SK-N-SH (cell line): Measurements from ENCODE around the gene ABHD3. TPM values are rescaled to one million over a fixed set of nuclear protein-coding genes. Genes with fewer than 3 reads are reported as not detected.

ENCODE experiments used
- CTCF ChIA-PET: fragments of 300-600, 350-600 bp; formaldehyde crosslinking; extraction: SDS; loops from one replicate; lab custom pipeline; 2021; lab: Yijun Ruan, JAX
- POLR2A ChIA-PET: fragments of 350-600 bp; sonication (Branson Sonifier 250); formaldehyde crosslinking; extraction: SDS; loops from one replicate; lab custom pipeline; 2020; ENCODE audit warnings: antibody characterized with exemption, inconsistent platforms; lab: Yijun Ruan, JAX
- DNase-seq: peaks from one replicate; pipeline ENCODE4 v3.0.0; 2012
- H2AFZ ChIP-seq: fragments of 200-600 bp; sonication (generic); 2 replicates; pipeline ENCODE4 v1.8.1; 2016; ENCODE audit warnings: antibody characterized with exemption, mild to moderate bottlenecking, low read depth
- H3F3A ChIP-seq: fragments of 200-600 bp; sonication (generic); replicated peaks from 2 replicates; pipeline ENCODE3; 2016; ENCODE audit warnings: antibody characterized with exemption, mild to moderate bottlenecking; ENCODE audit not compliant: insufficient read depth
- H3K27ac ChIP-seq, 2 experiments: fragments of 200-500 bp in 1 of 2; fragments of 200-600 bp in 1 of 2; sonication (Bioruptor generic) in 1 of 2; sonication (generic), shearing (Covaris generic) in 1 of 2; 2 replicates each; pipeline versions ENCODE4 v1.5.1 to v1.6.1; 2014 to 2016; ENCODE audit warnings: low read depth in 2 of 2, inconsistent platforms in 1 of 2, low read length in 1 of 2, mild to moderate bottlenecking in 1 of 2, mixed read lengths in 1 of 2
- H3K27me3 ChIP-seq: fragments of 200-600 bp; sonication (generic), shearing (Covaris generic); 2 replicates; pipeline ENCODE4 v1.6.1; 2016; ENCODE audit warnings: mixed run types; ENCODE audit not compliant: insufficient read depth
- H3K36me3 ChIP-seq, 2 experiments: fragments of 200-500 bp in 1 of 2; fragments of 200-600 bp in 1 of 2; sonication (Bioruptor generic) in 1 of 2; sonication (generic) in 1 of 2; replicated peaks in 1 of 2; 2 replicates each; pipeline versions ENCODE3 to v1.5.1; 2014 to 2016; ENCODE audit warnings: low read length in 1 of 2, mild to moderate bottlenecking in 1 of 2; ENCODE audit not compliant: insufficient read depth in 2 of 2, control insufficient read depth in 1 of 2
- H3K4me1 ChIP-seq, 2 experiments: fragments of 200-500 bp in 1 of 2; fragments of 200-600 bp in 1 of 2; sonication (Bioruptor generic) in 1 of 2; sonication (generic), shearing (Covaris generic) in 1 of 2; 2 replicates each; pipeline versions ENCODE4 v1.5.1 to v1.6.1; 2014 to 2016; ENCODE audit warnings: low read depth in 1 of 2, low read length in 1 of 2, mixed run types in 1 of 2; ENCODE audit not compliant: insufficient read depth in 2 of 2, control insufficient read depth in 1 of 2
- H3K4me2 ChIP-seq: fragments of 200-600 bp; sonication (generic), shearing (Covaris generic); 2 replicates; pipeline ENCODE4 v1.6.1; 2017; ENCODE audit warnings: mixed run types
- H3K4me3 ChIP-seq, 2 experiments: fragments of 200-500 bp in 1 of 2; fragments of 200-600 bp in 1 of 2; sonication (Bioruptor generic) in 1 of 2; sonication (generic), shearing (Covaris generic) in 1 of 2; 2 replicates each; pipeline versions ENCODE4 v1.5.1 to v1.8.1; 2014 to 2016; ENCODE audit warnings: low read depth in 2 of 2, inconsistent platforms in 1 of 2, low read length in 1 of 2, mild to moderate bottlenecking in 1 of 2, mixed read lengths in 1 of 2, moderate library complexity in 1 of 2
- H3K79me2 ChIP-seq: fragments of 200-600 bp; sonication (generic); 2 replicates; pipeline ENCODE4 v1.8.1; 2017; ENCODE audit warnings: mild to moderate bottlenecking; ENCODE audit not compliant: insufficient read depth
- H3K9ac ChIP-seq: fragments of 200-600 bp; sonication (generic); 2 replicates; pipeline ENCODE4 v1.6.1; 2017; ENCODE audit warnings: mixed run types
- H3K9me2 ChIP-seq: fragments of 200-600 bp; sonication (generic); 2 replicates; pipeline ENCODE4 v1.6.1; 2017; ENCODE audit warnings: mixed run types
- H3K9me3 ChIP-seq: fragments of 200-600 bp; sonication (generic); 2 replicates; pipeline ENCODE4 v1.6.1; 2017; ENCODE audit warnings: mixed run types, mild to moderate bottlenecking, moderate library complexity
- H4K20me1 ChIP-seq: fragments of 200-600 bp; sonication (generic); 2 replicates; pipeline ENCODE4 v1.6.1; 2017; ENCODE audit warnings: mild to moderate bottlenecking, mixed run types; ENCODE audit not compliant: insufficient read depth
- CHD2 ChIP-seq: fragments of 150-350 bp; IDR thresholded peaks from 2 replicates; pipeline ENCODE4 v1.6.1; 2018; ENCODE audit warnings: low read length; ENCODE audit not compliant: partially characterized antibody
- EZH2phosphoT487 ChIP-seq: fragments of 200-600 bp; sonication (generic); IDR thresholded peaks from 2 replicates; pipeline ENCODE4 v1.6.1; 2017; ENCODE audit warnings: low read depth, mixed run types, mild to moderate bottlenecking, antibody characterized with exemption, moderate library complexity, borderline replicate concordance
- FOXJ3 ChIP-seq: sonication (generic); formaldehyde crosslinking; IDR thresholded peaks from 2 replicates; pipeline ENCODE4 v1.5.1; 2020; ENCODE audit warnings: mild to moderate bottlenecking, missing genetic modification reagents
- FOXM1 ChIP-seq: IDR thresholded peaks from 2 replicates; pipeline ENCODE4 v1.4.0; 2012; ENCODE audit warnings: low read depth, mild to moderate bottlenecking
- GATA2 ChIP-seq: sonication (generic); formaldehyde crosslinking; IDR thresholded peaks from 2 replicates; pipeline ENCODE4 v1.5.0; 2020; ENCODE audit warnings: mild to moderate bottlenecking, missing genetic modification reagents
- MEF2A ChIP-seq: IDR thresholded peaks from 2 replicates; pipeline ENCODE4 v1.4.0; 2012; ENCODE audit warnings: low read depth, borderline replicate concordance
- NFIC ChIP-seq: IDR thresholded peaks from 2 replicates; pipeline ENCODE4 v1.4.0; 2012; ENCODE audit warnings: borderline replicate concordance
- NRF1 ChIP-seq: IDR thresholded peaks from 2 replicates; pipeline ENCODE4 v1.6.1; 2012; ENCODE audit warnings: low read depth, mild to moderate bottlenecking, low read length
- RAD21 ChIP-seq: IDR thresholded peaks from 2 replicates; pipeline ENCODE4 v1.6.1; 2012; ENCODE audit warnings: mild to moderate bottlenecking, low read length
- RCOR1 ChIP-seq: fragments of 150-350 bp; IDR thresholded peaks from 2 replicates; pipeline ENCODE4 v1.6.1; 2017; ENCODE audit warnings: antibody characterized with exemption, low read length
- RFX5 ChIP-seq: IDR thresholded peaks from 2 replicates; pipeline ENCODE4 v1.6.1; 2012; ENCODE audit warnings: mild to moderate bottlenecking, improper control_type of control experiment, low read length
- RXRA ChIP-seq: IDR thresholded peaks from 2 replicates; pipeline ENCODE4 v1.4.0; 2012; ENCODE audit warnings: low read depth, mild to moderate bottlenecking, borderline replicate concordance
- SMC3 ChIP-seq: IDR thresholded peaks from 2 replicates; pipeline ENCODE4 v1.6.1; 2012; ENCODE audit warnings: low read depth, low read length, improper control_type of control experiment
- TEAD4 ChIP-seq: IDR thresholded peaks from 2 replicates; pipeline ENCODE4 v1.4.0; 2012; ENCODE audit warnings: mild to moderate bottlenecking, borderline replicate concordance; ENCODE audit not compliant: insufficient read depth
- YY1 ChIP-seq: IDR thresholded peaks from 2 replicates; pipeline ENCODE4 v1.4.0; 2012; ENCODE audit warnings: low read depth, mild to moderate bottlenecking
- WGBS: methylation state at CpG from one replicate; pipeline ENCODE4 v1.1.6; 2017; ENCODE audit warnings: low lambda C conversion rate; 5-methylcytosine and 5-hydroxymethylcytosine counted together
- polyA plus RNA-seq, 3 experiments: library from polyadenylated mRNA; depleted of rRNA; stranded (reverse); fragments of >200 nt; gene quantifications; 2 replicates each; pipeline ENCODE4 v1.2.3, GENCODE V29; 2012
- TF ChIP-seq, protein P1 (sequence below): fragments of 200-600 bp; sonication (generic); IDR thresholded peaks from 2 replicates; pipeline ENCODE4 v1.6.1; 2017; ENCODE audit warnings: antibody characterized with exemption, mild to moderate bottlenecking, moderate library complexity
- TF ChIP-seq, protein P2 (sequence below): IDR thresholded peaks from 2 replicates; pipeline ENCODE4 v1.4.0; 2012; ENCODE audit warnings: low read depth, borderline replicate concordance
- TF ChIP-seq, protein P3 (sequence below): fragments of 150-350 bp; IDR thresholded peaks from 2 replicates; pipeline ENCODE4 v1.6.1; 2016; ENCODE audit warnings: mild to moderate bottlenecking, low read depth, low read length
- TF ChIP-seq, protein P4 (sequence below): IDR thresholded peaks from 2 replicates; pipeline ENCODE4; 2012

Gene ABHD3
- polyA plus RNA-seq, 1 of the 3 experiments (the other 2 are of a cell fraction), result 4.3 TPM

DNA sequence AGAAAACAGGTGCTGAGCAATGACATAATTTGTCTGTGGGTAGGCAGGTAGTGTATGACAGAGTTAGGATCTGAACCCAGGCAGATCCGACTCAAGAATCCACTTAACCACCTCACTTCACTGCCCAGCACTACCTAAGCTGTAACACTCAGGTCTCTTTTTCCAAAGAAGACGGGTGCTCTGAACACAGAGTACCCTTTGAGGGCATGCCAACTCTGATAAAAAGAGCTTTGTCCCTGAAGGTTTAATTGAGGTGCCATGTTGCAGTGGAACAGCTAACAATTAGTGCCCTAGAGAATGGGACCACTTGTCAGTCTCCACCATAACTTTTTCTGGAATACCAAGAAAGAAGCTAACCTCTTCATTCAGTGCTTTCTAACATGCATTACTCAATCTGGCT, 11.3 kb downstream of the ABHD3 start (continued):
- TF ChIP-seq EZH2phosphoT487 (no peak), TEAD4 (no peak), YY1 (no peak), NFIC (no peak), GATA2 (no peak)

DNA sequence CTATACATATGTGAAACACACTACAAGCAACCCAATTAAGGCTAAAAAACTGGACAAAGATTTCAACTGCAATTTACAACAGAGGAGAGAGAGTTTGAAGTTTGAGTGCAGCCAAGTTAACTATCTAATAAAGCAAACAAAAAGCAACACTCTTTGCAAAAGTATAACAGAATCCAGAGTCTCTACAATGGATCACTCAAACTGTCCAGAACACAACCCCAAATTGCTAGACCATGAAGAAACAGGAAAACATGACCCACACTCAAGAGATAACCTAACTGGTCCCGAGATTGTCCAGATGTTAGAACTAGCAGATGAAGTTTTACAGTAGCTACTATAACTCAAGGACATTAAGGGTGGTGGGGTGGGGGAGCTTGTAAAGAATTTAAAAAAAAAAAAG, 14.8 kb downstream of the ABHD3 start:
- Histone ChIP-seq H3K4me1 (no peaks in the 10 kb centered on the region), H3K27ac (no peak overlapping the region), H3K4me3 (no peak overlapping the region), H3K4me2 (no peak overlapping the region), H2AFZ (no peak overlapping the region), H4K20me1 (no peaks in the 10 kb centered on the region), H3K36me3 (peaks cover 0 to 17% of the 10 kb centered on the region in 2 experiments), H3K79me2 (no peaks in the 10 kb centered on the region), H3F3A (no peaks in the 10 kb centered on the region), H3K9me3 (peaks cover 5% of the 10 kb centered on the region; the same call in 1 of the 2 replicates), H3K9ac (no peak overlapping the region), H3K9me2 (no peaks in the 10 kb centered on the region), H3K27me3 (no peaks in the 10 kb centered on the region)
- CTCF ChIA-PET, result no interaction called here
- DNase-seq, result no peak
- 68% methylated on average over 1 of the region's 1 CpG for WGBS
- POLR2A ChIA-PET, result interaction anchor here (0.6 kb wide), 1 partner anchor 16 kb away, joined by 3 read pairs; no protein-coding TSS in a partner anchor
- TF ChIP-seq YY1, result no peak
- TF ChIP-seq SMC3, result no peak
- no peak for TF ChIP-seq FOXJ3 (CRISPR knock-in tag)
- TF ChIP-seq, protein P1, sequence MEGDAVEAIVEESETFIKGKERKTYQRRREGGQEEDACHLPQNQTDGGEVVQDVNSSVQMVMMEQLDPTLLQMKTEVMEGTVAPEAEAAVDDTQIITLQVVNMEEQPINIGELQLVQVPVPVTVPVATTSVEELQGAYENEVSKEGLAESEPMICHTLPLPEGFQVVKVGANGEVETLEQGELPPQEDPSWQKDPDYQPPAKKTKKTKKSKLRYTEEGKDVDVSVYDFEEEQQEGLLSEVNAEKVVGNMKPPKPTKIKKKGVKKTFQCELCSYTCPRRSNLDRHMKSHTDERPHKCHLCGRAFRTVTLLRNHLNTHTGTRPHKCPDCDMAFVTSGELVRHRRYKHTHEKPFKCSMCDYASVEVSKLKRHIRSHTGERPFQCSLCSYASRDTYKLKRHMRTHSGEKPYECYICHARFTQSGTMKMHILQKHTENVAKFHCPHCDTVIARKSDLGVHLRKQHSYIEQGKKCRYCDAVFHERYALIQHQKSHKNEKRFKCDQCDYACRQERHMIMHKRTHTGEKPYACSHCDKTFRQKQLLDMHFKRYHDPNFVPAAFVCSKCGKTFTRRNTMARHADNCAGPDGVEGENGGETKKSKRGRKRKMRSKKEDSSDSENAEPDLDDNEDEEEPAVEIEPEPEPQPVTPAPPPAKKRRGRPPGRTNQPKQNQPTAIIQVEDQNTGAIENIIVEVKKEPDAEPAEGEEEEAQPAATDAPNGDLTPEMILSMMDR, result no peak
- TF ChIP-seq EZH2phosphoT487, result no peak
- TF ChIP-seq FOXM1, result no peak
- no peak for TF ChIP-seq RCOR1
- TF ChIP-seq RFX5, result no peak
- TF ChIP-seq NRF1, result no peak
- no peak for TF ChIP-seq MEF2A
- TF ChIP-seq, protein P2, sequence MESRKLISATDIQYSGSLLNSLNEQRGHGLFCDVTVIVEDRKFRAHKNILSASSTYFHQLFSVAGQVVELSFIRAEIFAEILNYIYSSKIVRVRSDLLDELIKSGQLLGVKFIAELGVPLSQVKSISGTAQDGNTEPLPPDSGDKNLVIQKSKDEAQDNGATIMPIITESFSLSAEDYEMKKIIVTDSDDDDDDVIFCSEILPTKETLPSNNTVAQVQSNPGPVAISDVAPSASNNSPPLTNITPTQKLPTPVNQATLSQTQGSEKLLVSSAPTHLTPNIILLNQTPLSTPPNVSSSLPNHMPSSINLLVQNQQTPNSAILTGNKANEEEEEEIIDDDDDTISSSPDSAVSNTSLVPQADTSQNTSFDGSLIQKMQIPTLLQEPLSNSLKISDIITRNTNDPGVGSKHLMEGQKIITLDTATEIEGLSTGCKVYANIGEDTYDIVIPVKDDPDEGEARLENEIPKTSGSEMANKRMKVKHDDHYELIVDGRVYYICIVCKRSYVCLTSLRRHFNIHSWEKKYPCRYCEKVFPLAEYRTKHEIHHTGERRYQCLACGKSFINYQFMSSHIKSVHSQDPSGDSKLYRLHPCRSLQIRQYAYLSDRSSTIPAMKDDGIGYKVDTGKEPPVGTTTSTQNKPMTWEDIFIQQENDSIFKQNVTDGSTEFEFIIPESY, result no peak
- TF ChIP-seq RXRA, result no peak
- no peak for TF ChIP-seq NFIC
- TF ChIP-seq, protein P3, sequence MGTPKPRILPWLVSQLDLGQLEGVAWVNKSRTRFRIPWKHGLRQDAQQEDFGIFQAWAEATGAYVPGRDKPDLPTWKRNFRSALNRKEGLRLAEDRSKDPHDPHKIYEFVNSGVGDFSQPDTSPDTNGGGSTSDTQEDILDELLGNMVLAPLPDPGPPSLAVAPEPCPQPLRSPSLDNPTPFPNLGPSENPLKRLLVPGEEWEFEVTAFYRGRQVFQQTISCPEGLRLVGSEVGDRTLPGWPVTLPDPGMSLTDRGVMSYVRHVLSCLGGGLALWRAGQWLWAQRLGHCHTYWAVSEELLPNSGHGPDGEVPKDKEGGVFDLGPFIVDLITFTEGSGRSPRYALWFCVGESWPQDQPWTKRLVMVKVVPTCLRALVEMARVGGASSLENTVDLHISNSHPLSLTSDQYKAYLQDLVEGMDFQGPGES, result no peak
- TF ChIP-seq RAD21, result no peak
- TF ChIP-seq, protein P4, sequence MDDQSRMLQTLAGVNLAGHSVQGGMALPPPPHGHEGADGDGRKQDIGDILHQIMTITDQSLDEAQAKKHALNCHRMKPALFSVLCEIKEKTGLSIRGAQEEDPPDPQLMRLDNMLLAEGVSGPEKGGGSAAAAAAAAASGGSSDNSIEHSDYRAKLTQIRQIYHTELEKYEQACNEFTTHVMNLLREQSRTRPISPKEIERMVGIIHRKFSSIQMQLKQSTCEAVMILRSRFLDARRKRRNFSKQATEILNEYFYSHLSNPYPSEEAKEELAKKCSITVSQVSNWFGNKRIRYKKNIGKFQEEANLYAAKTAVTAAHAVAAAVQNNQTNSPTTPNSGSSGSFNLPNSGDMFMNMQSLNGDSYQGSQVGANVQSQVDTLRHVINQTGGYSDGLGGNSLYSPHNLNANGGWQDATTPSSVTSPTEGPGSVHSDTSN, result no peak
- TF ChIP-seq CHD2, result no peak
